Measurements from ENCODE around the gene NCBP2L. TPM values are rescaled to one million over a fixed set of nuclear protein-coding genes. Genes with fewer than 3 reads are reported as not detected.

The NCBP2L gene
- total and polyA plus RNA-seq, 2 donors (not counting 3 experiments of a cell fraction or from before 2014, with no cell fraction given), result not detected

GRCh38 chrX:107744868-107745267 lies 32.7 kb upstream of the NCBP2L start:
- ChIA-PET POLR2A (no interaction called here), CTCF (interaction anchor here (1.3 kb wide), 1 partner anchor 32 kb away, joined by 7 read pairs; the partner anchor contains the start of gene NCBP2L)
- DNase-seq (ENCODE audit: low read depth, low spot score) (no peak), FAIRE-seq (peak; percentile 8)
- Histone ChIP-seq H3K27ac (ENCODE audit: insufficient read depth, low read depth, low read length) (no peak overlapping the region), H3K36me3 (ENCODE audit: control insufficient read depth in 2 of 2, extremely low read depth in 1 of 2, insufficient read depth in 2 of 2, low read length in 2 of 2) (no peaks in the 10 kb centered on the region), H3K4me1 (ENCODE audit: control insufficient read depth, extremely low read depth, insufficient read depth, low read length) (peaks cover 14% of the 10 kb centered on the region), H3K9me1 (replicated peaks; ENCODE audit: control insufficient read depth, extremely low read depth, insufficient read depth, low read length) (no peaks in the 10 kb centered on the region), H3K27me3 (ENCODE audit: control insufficient read depth in 2 of 2, insufficient read depth in 2 of 2, low read length in 2 of 2) (no peaks in the 10 kb centered on the region), H3K9me3 (replicated peaks; ENCODE audit: control insufficient read depth, insufficient read depth, low read length) (no peaks in the 10 kb centered on the region), H3K79me2 (ENCODE audit: control insufficient read depth, insufficient read depth, low read length) (no peaks in the 10 kb centered on the region), H4K20me1 (replicated peaks; ENCODE audit: control insufficient read depth, extremely low read depth, insufficient read depth, low read length) (no peaks in the 10 kb centered on the region), H3K4me3 (replicated peaks in 1 of 3; ENCODE audit: insufficient read depth in 1 of 3, low read depth in 1 of 3, low read length in 3 of 3) (no peak overlapping the region), H3K4me2 (ENCODE audit: insufficient read depth, low read length) (no peak overlapping the region), H3K9ac (replicated peaks; ENCODE audit: extremely low read depth, insufficient read depth, low read length) (no peak overlapping the region), H2AFZ (ENCODE audit: low read depth, low read length) (no peak overlapping the region)
- intact Hi-C loops (cut with micrococcal nuclease) (no loop called here), dilution Hi-C loops (cut with MboI; ENCODE audit: extremely low pct_ligation_motif_present, low sequenced_read_pairs) (no loop called here)
- TF ChIP-seq MYC (IDR thresholded peaks at IDR 0.05; ENCODE audit: low read depth, low read length) (no peak), GATA2 (IDR thresholded peaks at IDR 0.05; ENCODE audit: insufficient read depth, insufficient read length, low read depth, low read length) (no peak), JUN (IDR thresholded peaks at IDR 0.05; ENCODE audit: borderline replicate concordance, insufficient read depth, insufficient read length, low read depth) (no peak), POLR2A (IDR thresholded peaks at IDR 0.05; ENCODE audit: low read depth, low read length) (no peak), POLR2AphosphoS5 (IDR thresholded peaks at IDR 0.05; ENCODE audit: insufficient read depth, low read depth, low read length) (no peak), CTCF (IDR thresholded peaks at IDR 0.05; ENCODE audit: extremely low read depth in 1 of 2, insufficient read depth in 1 of 2, low read depth in 1 of 2, low read length in 2 of 2) (no peak), EZH2 (IDR thresholded peaks at IDR 0.05; ENCODE audit: borderline replicate concordance, low read depth, low read length, severe bottlenecking) (no peak), FOS (IDR thresholded peaks at IDR 0.05; ENCODE audit: borderline replicate concordance, insufficient read depth, low read length) (no peak)
- TF ChIP-seq, protein P1, sequence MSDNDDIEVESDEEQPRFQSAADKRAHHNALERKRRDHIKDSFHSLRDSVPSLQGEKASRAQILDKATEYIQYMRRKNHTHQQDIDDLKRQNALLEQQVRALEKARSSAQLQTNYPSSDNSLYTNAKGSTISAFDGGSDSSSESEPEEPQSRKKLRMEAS (IDR thresholded peaks at IDR 0.05; ENCODE audit: insufficient read depth, insufficient read length), result no peak
- BruUV-seq (replicated peaks), result no TSS peak

Measured in endothelial cell of umbilical vein (primary cell).